ENCODE data around the gene DUSP5.
A peak's percentile ranks its signal among the peaks of the same experiment; 100 is the strongest.

Gene DUSP5

GRCh38 chr10:110481919-110482318, 15.8 kb upstream of the DUSP5 start:
- no peak for DNase-seq

DNA sequence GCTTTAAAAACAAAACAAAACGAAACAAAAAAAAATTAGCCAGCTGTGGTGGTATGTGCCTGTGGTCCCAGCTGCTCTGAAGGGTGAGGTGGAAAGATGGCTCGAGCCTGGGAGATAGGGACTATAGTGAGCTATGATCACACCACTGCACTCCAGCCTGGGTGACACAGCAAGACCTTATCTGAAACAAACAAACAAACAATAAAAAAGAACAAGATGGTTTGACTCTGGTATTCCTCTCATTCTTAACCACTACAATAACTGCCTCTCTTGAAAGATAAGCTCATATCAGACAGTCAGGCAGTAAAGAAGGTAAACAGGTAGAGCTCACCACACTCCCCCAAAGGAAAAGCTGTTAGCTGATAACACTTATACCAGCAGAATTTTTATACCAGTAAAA, 14.1 kb upstream of the DUSP5 start:
- DNase-seq, result no peak

GRCh38 chr10:110485541-110485940, 12.2 kb upstream of the DUSP5 start:
- no peak for DNase-seq

- no peak for DNase-seq
These were observed 10.9 kb upstream of the DUSP5 start for GRCh38 chr10:110486680-110487410.

- no peak for DNase-seq
These were observed 10.0 kb upstream of the DUSP5 start for GRCh38 chr10:110487411-110488331.

DNA sequence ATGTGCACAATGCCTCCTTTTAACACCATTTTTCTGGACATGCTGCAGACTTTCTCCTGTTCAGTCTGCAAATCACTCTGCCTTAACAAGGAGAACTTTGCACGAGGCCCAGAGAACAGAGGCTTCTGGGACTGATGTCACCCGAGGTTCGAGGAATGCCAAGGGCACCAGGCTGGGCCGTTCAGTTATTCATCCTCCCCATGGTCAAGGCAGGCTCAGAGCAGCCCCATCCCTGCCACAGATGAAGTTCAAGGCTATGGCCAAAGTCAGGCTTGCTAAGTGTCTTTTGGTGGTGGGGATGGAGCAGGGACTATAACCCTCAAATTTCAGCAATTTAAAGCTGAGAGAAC, 9.4 kb upstream of the DUSP5 start:
- DNase-seq, result no peak

DNA sequence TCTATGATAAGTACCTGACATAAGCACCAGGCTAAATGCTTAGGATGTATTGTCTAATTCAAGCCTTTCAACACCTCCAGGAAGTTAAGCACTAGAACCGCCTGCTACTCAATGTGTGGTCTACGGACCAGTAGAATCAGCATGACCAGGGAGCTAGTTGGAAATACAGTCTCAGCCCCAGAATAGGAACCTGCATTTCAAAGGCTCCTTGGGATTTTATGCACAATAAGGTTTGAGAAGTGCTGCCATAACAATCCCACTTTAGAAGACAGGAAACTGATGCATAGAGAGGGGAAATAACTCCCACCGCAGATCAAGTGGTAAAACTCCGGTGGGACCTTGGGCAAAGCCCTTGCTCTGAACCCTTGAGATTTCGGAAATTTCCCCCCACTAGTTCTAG, 8.8 kb upstream of the DUSP5 start:
- DNase-seq, result no peak

DNA sequence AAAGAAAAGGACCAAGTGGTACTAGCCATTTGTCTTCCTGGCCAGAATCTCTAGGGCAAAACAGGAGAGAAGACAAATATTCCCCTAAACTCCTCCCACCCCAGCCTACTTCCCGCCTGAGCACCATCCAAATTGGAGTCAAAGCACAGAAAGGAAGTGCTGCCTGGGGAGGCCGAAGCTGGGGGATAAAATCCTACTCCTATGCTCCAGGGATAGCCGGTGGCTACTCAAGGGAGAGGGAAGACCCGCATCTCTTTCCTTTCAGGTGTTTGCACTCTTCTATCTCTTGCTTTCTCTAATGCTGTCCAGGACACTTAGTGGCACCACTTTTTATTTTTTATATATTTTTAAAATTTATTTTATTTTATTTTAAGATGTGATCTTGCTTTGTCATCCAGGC, 7.1 kb upstream of the DUSP5 start:
- DNase-seq, result no peak

GRCh38 chr10:110491346-110491745, 6.4 kb upstream of the DUSP5 start:
- no peak for DNase-seq

GRCh38 chr10:110492069-110492822, 5.5 kb upstream of the DUSP5 start:
- peak in 1 of 2 experiments; percentile 52 for DNase-seq

DNA sequence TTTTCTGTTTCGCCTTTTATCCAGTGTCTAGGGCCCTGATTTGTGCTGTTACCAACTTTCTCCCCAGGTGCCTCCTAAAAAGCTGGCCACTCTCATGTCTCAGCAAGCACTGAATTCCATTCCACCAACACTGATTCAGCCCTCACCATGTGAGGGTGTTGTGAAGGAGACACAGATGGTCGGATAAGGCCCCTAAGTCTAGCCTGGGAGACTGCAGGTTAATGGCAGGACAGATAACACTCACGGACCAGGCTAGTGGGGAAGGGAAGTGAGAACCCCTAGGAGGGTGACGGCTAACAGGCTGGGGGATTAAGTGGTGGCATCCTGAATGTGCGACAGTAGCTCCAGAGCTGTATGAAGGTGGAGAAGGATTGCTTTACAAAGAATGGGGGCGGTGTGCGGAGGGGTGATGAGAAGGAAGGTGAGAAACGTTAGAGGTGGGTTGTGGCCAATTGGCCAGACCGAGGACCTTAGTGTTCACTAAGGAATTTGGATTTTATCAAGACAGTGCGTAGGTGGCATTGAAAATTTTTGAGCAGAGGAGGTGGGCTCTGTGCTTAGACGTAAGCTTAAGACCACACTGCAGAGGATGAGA, 3.8 kb upstream of the DUSP5 start:
- DNase-seq, result peak in 1 of 2 experiments; percentile 45

GRCh38 chr10:110494532-110494931, 3.2 kb upstream of the DUSP5 start:
- no peak for DNase-seq

GRCh38 chr10:110495731-110496552, 1.8 kb upstream of the DUSP5 start:
- DNase-seq, result peak; percentile 34 to 48

GRCh38 chr10:110496553-110497437, 912 bp upstream of the DUSP5 start:
- peak; percentile 82 to 93 for DNase-seq

GRCh38 chr10:110498087-110498981, 627 bp downstream of the DUSP5 start:
- DNase-seq, result peak in 1 of 2 experiments; percentile 37

- DNase-seq, result peak in 1 of 2 experiments; percentile 54
These were observed 1.5 kb downstream of the DUSP5 start for GRCh38 chr10:110498982-110499795.

DNA sequence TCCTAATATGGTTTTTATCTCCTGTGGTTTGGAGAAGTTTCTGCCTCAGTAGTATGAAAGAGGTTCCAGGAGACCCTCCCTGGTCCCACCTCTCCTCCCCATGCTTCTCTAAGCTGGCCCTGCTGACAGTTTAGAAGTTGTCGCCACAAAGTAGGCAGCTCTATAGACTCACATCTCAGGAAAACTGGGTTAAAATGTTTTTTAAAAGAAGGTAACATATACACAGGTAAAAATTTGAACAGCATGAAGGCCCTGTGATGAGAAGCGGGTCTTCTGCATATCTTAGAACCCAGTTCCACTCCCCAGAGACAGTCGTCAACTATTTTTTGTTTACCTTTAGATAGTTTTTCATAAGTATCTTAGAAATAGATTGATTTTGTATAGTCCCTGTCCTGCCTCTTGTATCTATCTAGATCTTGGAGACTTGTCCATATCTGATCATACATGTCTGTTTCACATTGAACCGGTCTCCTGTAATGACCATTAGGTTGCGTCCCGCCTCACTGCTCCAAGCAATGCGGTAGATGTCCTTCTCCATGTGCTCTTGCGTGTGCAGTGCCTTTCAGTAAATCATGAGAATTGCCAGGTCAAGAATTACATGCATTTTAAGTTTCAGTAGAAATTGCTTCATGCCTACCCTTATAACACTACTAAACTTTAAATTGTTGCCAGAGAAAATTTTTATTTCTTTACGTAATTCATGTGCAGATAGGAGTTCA, 2.2 kb downstream of the DUSP5 start:
- no peak for DNase-seq

GRCh38 chr10:110500515-110500905, 2.8 kb downstream of the DUSP5 start:
- DNase-seq, result no peak
